OCI-LY3 (cell line): Measurements from ENCODE around the gene ZNF688.

Experiments used
- H2AFZ ChIP-seq: fragments of 200-600, 300-600 bp; shearing (Covaris generic); 2 replicates; pipeline ENCODE4 v1.6.0; 2014; ENCODE audit warnings: antibody characterized with exemption, low read depth, low read length
- H3K27ac ChIP-seq: fragments of 200-600, 300-600 bp; sonication (generic); 2 replicates; pipeline ENCODE4 v1.5.1; 2014; ENCODE audit warnings: mild to moderate bottlenecking, low read length, moderate library complexity, mixed read lengths
- H3K27me3 ChIP-seq: fragments of 200-600, 300-600 bp; sonication (generic); 2 replicates; pipeline ENCODE4 v1.6.1; 2014; ENCODE audit warnings: low read depth, low read length, mixed read lengths
- H3K36me3 ChIP-seq: fragments of 200-600, 300-600 bp; sonication (generic); replicated peaks from 2 replicates; pipeline ENCODE3; 2014; ENCODE audit warnings: low read depth, low read length, mixed read lengths
- H3K4me1 ChIP-seq: fragments of 300-600, 200-600 bp; sonication (generic); 2 replicates; pipeline ENCODE4 v1.6.1; 2014; ENCODE audit warnings: low read length, mixed read lengths
- H3K4me2 ChIP-seq: fragments of 200-600, 300-600 bp; sonication (generic); 2 replicates; pipeline ENCODE4 v1.6.1; 2014; ENCODE audit warnings: low read length, mixed read lengths
- H3K4me3 ChIP-seq: fragments of 300-600, 200-600 bp; sonication (generic); 2 replicates; pipeline ENCODE4 v1.5.1; 2014; ENCODE audit warnings: antibody characterized with exemption, mild to moderate bottlenecking, low read length, moderate library complexity
- H3K79me2 ChIP-seq: fragments of 300-600, 200-600 bp; shearing (Covaris generic); 2 replicates; pipeline ENCODE4 v1.6.1; 2014; ENCODE audit warnings: mild to moderate bottlenecking, low read length, mixed read lengths
- H3K9ac ChIP-seq: fragments of 300-600, 200-600 bp; shearing (Covaris generic); 2 replicates; pipeline ENCODE4 v1.6.0; 2014; ENCODE audit warnings: mild to moderate bottlenecking, low read length, moderate library complexity
- H3K9me3 ChIP-seq: fragments of 200-600, 300-600 bp; shearing (Covaris generic); 2 replicates; pipeline ENCODE4 v1.6.1; 2014; ENCODE audit warnings: low read length, mixed read lengths; ENCODE audit not compliant: insufficient read depth
- H4K20me1 ChIP-seq: fragments of 200-600, 300-600 bp; sonication (generic); 2 replicates; pipeline ENCODE4 v1.6.1; 2016; ENCODE audit warnings: low read length, mixed read lengths; ENCODE audit not compliant: insufficient read depth
- CTCF ChIP-seq: fragments of 200-600, 300-600 bp; sonication (generic); IDR thresholded peaks from 2 replicates; pipeline ENCODE4 v1.5.1; 2014; ENCODE audit warnings: antibody characterized with exemption, low read length, low read depth
- EZH2phosphoT487 ChIP-seq: fragments of 200-600 bp; shearing (Covaris generic); IDR thresholded peaks from 2 replicates; pipeline ENCODE4 v1.6.1; 2018; ENCODE audit warnings: antibody characterized with exemption, mixed run types, low read depth

Gene ZNF688

GRCh38 chr16:30585022-30585399 is 13.5 kb upstream of the ZNF688 start:
- Histone ChIP-seq H3K9ac (no peak overlapping the region), H3K27me3 (no peaks in the 10 kb centered on the region), H3K4me2 (no peak overlapping the region), H3K79me2 (no peaks in the 10 kb centered on the region), H3K4me1 (no peaks in the 10 kb centered on the region), H2AFZ (no peak overlapping the region), H3K9me3 (no peaks in the 10 kb centered on the region), H4K20me1 (no peaks in the 10 kb centered on the region), H3K27ac (no peak overlapping the region), H3K36me3 (no peaks in the 10 kb centered on the region), H3K4me3 (no peak overlapping the region)
- TF ChIP-seq CTCF (no peak), EZH2phosphoT487 (no peak)

GRCh38 chr16:30582611-30583340 is 11.3 kb upstream of the ZNF688 start:
- TF ChIP-seq EZH2phosphoT487 (no peak), CTCF (no peak)
- Histone ChIP-seq H3K27ac (no peak overlapping the region), H3K36me3 (no peaks in the 10 kb centered on the region), H4K20me1 (no peaks in the 10 kb centered on the region), H3K4me3 (no peak overlapping the region), H3K4me1 (no peaks in the 10 kb centered on the region), H3K79me2 (no peaks in the 10 kb centered on the region), H3K4me2 (no peak overlapping the region), H3K9me3 (no peaks in the 10 kb centered on the region), H3K9ac (no peak overlapping the region), H3K27me3 (no peaks in the 10 kb centered on the region), H2AFZ (no peak overlapping the region)

GRCh38 chr16:30581457-30581856 is 9.9 kb upstream of the ZNF688 start:
- H3K27me3 ChIP-seq, result no peaks in the 10 kb centered on the region
- TF ChIP-seq CTCF (no peak), EZH2phosphoT487 (no peak)
- H3K9me3 ChIP-seq, result no peaks in the 10 kb centered on the region
- H3K27ac ChIP-seq, result no peak overlapping the region
- no peaks in the 10 kb centered on the region for H3K36me3 ChIP-seq
- no peak overlapping the region for H3K4me3 ChIP-seq
- H3K9ac ChIP-seq, result no peak overlapping the region
- no peak overlapping the region for H2AFZ ChIP-seq
- H3K79me2 ChIP-seq, result no peaks in the 10 kb centered on the region
- no peaks in the 10 kb centered on the region for H4K20me1 ChIP-seq
- H3K4me2 ChIP-seq, result no peak overlapping the region
- H3K4me1 ChIP-seq, result no peaks in the 10 kb centered on the region

- Histone ChIP-seq H3K27me3 (no peaks in the 10 kb centered on the region), H3K27ac (no peak overlapping the region), H2AFZ (no peak overlapping the region), H3K4me1 (peaks cover 9% of the 10 kb centered on the region; the same call in 1 of the 2 replicates), H3K4me3 (no peak overlapping the region), H4K20me1 (no peaks in the 10 kb centered on the region), H3K9ac (no peak overlapping the region), H3K4me2 (no peak overlapping the region), H3K9me3 (no peaks in the 10 kb centered on the region), H3K79me2 (0 out of 2 replicates have a peak, but pooled peaks cover 5% of the 10 kb centered on the region), H3K36me3 (no peaks in the 10 kb centered on the region)
- no peak for TF ChIP-seq EZH2phosphoT487
- TF ChIP-seq CTCF, result no peak
Measured at GRCh38 chr16:30574678-30575077, 3.2 kb upstream of the ZNF688 start.
